GM21576 (cell line): ENCODE data around the gene PI4KA.
"Not testable (repeated sequence)": the region's sequence is repeated elsewhere in the genome, so short reads cannot be mapped to it uniquely, and the experiment has no call there.

ENCODE experiments used
- ATAC-seq: cut with Tn5 transposase; IDR thresholded peaks from one replicate; pipeline ENCODE4 v1.9.1; 2021; ENCODE audit warnings: mild to moderate bottlenecking, moderate library complexity; ENCODE audit not compliant: unreplicated experiment

PI4KA gene

DNA sequence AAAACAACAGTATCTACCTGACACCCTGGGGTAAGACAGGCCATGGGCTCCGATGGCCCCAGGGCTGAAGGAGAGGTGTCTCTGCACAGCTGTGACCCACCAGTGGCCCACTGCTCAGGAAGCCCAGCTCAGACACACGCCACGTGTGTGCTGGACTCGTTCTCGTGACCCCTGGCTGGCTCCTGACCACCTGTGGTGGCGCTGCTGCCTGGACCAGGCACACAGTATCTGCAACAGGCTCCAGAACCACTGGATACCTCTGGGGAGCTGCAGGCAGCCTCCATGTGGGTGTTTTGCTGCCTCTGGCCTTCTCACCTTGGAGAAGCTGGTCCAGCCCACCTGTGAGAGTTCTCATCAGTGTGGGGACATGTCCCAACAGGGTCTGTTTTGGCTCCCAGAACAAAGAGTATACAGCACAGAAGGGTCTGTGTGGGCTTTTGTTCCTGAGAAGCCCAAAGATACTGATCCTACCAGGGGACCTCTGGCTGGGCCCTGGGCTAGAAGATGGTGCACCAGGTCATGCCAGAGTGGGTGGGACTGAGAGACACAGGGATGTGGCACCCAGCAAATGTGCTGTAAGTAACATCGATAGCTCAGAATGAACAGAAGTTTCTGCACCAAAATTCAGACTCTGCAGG is 106.4 kb downstream of the PI4KA start:
- no peak for ATAC-seq

DNA sequence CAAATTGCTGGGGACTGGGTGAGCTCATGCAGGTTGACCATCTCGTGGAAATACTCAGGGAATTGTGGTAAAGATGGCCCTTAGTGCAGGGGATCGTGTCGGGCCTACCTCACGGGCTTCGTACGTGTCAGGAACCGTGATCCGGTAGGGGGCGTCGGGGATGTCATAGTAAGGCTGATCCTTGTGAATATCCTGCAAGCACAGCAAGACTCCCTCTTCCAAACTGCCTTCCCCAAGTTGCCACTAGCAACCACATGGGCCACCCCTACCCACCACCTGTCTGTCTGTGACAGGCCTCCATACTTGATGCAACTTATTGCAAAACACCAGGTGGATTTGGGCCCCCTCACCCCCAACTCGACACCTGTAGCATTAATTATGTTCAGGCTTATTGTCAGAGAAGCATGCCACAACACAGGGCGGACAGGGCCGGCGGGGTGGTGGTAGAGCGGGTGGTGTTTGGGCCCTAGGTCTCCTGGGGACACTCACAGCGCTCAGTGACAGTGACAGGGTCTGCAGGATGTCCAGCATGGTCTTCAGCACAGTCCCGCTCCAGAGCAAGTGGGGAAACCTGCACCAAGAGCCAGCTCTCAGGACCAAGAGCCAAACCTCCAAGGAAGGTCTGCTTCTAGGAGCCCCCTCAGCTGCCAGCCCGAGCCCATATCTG is 107.3 kb downstream of the PI4KA start:
- ATAC-seq = no peak

DNA sequence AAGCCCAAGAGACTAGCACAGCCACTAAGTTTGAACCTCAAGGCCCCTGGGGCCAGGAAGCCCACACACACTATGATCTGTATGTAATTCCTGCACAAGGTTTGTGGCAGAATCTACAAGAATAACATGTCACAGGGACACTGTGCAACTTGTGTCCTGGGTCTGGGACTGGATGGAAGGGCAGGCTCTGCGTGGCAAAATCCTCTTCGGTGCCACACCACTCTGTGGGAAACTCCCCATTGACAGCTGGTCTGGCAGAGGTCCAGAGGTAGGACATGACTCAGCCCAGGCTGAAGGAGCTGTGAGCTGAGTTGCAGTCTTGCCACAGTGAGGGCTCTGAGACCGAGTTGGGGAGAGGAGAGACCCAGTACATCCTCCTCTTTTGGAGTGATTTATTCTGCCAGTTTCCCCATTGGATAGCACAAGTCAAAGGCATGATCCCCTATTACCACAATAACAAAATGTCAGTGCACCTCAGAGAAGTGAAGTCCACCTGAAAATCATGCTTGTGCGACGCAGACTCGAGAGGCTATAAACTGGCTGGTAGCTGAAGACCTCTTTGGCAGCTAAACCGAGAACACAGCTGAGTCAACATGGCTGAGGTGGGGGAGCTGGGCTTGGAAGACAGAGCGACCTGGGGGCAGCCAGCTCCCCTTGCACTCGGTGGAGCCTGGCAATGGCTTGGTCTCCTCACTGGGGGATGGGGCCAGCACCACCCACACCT is 108.0 kb downstream of the PI4KA start:
- no peak for ATAC-seq

DNA sequence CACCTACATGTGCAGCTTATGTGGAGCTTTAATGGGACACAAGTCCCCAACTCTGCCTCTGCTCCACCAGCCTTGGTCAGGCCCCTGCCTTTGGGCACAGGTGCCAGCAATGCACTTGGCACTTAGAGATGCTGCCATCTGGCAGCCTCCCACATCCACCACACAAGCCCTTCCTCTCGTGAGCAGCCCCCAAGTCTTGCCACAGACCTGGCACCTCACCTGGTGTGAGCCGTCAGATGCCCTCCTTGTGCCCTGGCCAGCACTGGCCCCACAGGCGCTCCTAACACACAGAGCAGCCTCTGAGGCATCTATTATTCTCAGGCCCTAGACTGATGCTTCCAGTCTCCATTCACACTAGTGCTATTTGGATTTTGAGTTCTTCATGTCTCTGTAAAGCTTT is 109.2 kb downstream of the PI4KA start:
- peak; percentile 4 for ATAC-seq

DNA sequence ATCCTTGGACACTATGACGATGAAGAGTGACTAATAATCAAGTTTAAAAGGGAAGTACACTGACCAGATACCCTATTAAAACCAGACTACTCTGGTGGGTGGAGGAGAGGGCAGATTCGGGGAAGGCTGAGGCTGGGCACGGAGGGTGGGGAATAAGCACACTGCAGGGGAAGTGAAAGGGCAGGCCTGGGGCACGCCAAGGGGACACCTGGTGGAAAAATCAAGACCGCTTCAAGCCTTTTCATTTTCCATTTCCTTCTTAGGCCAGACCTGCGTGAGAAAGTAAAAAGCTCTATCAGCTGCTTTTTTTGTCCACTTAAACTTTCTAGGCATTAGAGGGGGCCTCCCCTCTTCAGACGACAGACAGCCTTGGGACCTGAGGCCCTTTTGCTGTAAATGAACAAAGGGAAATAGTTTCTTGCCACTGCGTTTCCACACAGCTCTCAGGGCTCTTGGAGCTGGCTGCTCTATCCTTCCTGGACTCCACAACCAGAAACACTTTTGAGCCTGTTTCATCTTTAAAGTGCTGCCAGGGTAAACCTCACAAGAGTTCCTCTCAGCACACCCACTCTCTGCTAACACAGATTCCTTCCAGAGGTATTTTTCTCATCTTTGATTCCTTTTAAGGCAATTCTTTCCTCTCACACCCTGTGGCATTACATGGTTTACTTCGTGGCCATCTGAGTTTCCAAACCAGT is 109.7 kb downstream of the PI4KA start:
- ATAC-seq = peak; percentile 58

DNA sequence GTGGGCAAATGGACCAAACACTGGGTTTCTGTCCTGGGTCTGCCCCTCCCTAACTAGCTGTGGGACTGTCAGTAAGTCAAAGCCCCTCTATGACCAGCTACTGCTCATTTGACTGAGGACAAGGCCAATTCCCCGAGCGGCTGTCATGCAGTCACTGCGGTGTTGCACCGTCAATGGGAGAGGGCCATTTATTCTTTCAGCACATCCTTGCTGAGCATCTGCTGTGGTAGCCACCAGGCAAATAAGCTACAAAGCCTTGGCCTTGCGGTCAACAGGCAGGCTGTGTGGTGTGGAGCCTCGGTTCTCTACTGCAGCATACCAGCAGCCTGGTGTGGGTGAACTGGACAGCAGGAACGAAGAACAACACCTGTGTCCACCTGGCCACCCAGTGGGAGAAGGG is 110.5 kb downstream of the PI4KA start:
- ATAC-seq = no peak

DNA sequence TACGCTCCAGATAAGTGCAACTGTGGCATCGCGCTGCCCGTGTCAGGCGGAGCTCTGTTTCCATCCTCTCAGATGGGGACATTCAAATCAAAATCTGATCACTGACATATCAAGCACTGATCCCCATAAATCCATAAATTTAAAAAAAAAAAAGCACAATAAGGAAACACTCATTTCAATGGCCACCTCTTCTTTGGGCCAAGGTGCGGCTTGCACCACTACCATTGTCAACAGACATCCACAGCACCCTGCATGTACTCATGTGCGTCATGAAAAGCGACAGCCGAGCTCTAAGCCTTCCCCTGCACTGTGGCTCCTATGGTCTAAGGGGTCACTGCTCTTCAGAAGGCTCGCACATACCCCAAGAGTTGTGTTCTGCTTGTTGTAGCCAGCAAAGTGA is 111.4 kb downstream of the PI4KA start:
- no peak for ATAC-seq

DNA sequence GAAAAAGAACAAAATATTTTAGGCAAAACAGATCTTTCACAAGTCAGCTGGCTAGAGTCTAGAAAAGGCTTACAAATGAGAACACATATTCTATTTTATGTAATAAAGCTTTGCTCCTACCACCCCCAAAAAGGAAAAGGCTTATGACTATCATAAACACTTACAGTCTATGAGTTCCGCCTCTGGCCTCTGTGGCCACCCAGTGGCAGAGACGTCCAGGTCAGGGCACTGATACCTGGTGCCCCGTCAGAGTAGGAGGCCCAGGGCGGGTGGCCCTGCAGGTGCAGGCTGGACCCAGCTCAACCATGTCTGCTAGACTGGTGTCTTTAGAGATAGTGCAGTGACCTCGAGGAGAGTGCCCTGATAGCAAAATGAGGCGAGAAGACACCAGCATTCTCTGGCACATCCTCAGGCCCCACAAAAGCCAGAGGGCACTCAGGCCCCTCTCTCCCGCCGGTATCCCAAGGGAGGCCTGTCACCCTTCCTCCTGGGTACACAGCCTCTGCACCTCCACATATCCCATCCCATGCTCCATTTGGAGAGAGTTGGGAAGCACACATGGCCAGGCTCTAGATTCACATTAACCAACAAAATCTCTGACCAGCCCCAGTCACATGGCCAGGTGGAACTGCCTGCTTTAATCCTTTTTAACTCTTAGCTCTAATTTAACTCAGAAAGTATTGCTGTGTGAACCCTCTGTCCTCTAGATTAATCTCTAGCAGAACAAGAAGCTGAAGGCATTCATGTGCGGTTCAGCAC is 112.0 kb downstream of the PI4KA start:
- no peak for ATAC-seq

DNA sequence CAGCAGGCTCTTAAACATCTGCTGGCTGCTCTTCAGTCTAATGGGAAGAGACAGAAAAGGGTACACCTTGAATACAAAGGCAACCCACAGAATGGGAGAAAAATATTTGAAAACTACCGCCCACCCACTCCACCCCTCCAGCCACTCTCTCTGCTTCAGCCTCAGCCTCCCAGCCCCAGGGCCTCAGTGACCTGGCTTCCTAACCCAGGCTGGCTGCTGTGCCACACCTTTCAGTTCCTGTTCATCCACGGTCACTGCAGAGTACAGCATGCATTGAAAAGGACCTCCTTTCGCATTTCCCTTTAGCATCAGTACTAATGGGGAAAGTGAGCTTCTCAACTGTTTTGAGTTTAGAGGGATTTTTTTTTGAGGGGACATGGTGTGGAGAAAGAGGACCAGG is 113.5 kb downstream of the PI4KA start:
- no peak for ATAC-seq

DNA sequence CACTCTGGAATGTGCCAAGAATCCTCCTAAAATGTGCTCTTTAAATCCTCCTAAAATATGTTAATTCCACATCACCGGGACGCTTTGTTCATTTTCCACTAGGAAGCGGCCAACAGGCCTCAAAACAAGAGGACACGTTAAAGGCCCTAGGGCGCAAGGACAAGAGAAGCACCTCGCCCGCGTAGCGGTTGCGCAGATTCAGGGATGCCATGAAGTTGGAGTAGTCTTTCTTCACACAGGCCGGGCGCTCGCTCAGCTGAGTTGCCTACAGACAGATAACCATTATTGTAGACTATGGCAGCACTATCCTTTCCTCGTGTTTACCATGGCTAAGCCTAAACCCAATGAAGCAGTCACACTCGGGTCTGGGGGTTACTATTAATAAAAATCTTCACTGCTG is 114.2 kb downstream of the PI4KA start:
- no peak for ATAC-seq

DNA sequence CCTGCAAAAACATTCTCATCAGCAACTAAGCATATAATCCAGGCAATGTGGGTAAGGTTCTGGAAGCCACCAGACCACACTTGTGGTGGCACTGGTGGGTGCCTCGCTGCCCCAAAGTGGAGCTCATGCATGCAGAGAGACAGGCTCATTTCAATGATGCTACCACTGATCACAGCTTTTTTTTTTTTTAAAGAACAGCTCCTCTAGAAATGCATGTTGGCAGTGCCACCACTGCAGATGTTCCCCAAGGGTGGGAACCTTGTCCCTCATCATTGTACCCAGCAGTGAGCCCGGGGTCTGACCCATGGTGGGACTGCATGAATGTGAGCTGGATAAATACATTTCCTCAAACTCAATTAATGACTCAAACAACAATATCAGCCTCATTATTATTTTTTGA is 115.8 kb downstream of the PI4KA start:
- no peak for ATAC-seq

DNA sequence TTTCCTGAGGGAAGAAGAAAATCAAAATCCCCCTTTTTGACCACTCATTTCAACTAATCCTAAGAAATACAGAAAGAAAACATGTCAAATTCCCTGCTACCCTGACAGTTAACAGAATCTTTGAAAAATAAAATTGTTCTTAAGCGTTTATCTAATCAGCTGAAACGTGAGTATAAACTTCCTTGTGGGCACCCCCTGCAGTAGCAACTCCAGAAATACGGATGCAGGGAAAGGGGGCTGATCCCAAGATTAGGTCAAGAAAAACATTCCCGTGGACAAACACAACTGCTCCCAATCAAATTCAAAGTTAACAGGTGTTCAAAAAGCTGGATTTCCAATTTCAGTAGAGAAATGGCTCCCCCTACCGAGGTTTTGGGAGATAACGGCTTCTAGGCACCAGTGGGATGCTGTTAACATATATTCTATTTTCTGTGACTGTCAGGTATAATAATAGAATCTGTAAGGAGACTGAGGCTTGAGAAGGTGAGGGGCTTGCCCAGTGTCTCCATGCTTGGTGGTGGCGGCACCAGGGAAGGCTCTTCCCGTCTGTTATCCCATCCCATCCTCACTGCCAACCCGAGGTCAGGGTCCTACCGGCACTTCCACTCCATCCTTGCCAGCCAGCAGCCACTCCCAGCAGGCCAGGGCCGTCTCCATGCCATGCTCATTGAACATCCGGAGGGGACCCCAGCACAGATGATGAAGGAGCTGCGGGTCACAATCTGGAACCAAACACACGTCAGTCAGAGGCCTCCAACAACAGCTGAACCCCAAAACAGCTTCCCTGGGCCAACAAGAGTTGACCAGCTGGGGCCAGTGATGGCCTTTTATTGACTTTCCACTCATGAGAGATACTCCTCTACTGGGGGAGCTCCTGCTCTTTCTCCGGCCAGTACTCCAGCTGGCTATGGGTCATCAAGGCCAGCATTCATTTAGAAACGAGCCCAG is 116.7 kb downstream of the PI4KA start:
- ATAC-seq = no peak

DNA sequence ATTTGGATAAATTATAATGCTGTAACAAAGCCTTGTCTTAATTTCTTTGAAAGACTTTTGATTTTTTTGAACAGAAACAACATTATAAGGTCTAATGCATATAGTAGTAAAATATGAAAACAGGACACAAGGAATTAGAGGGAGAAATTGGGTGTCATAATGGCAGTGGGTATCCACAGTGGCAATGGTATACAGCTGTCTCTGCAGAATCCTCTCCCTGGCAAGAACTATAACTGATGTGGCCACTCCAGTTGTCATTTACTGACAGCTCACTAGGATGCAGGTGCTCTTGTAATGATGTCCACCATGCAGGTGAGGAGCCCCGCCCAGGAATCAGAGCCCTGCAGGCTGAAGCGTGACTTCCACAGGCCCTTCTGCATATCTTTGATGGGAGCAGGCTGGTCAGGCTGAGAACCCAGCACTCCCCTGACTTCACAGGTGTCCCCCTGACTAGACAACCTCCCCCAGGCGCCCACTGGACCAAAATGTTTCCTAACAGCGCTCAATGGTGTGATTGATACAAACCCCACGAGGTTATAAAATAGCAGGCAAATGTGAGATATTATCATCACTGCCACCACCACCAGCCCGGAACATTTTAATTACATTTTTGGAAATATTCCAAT is 117.5 kb downstream of the PI4KA start:
- no peak for ATAC-seq

DNA sequence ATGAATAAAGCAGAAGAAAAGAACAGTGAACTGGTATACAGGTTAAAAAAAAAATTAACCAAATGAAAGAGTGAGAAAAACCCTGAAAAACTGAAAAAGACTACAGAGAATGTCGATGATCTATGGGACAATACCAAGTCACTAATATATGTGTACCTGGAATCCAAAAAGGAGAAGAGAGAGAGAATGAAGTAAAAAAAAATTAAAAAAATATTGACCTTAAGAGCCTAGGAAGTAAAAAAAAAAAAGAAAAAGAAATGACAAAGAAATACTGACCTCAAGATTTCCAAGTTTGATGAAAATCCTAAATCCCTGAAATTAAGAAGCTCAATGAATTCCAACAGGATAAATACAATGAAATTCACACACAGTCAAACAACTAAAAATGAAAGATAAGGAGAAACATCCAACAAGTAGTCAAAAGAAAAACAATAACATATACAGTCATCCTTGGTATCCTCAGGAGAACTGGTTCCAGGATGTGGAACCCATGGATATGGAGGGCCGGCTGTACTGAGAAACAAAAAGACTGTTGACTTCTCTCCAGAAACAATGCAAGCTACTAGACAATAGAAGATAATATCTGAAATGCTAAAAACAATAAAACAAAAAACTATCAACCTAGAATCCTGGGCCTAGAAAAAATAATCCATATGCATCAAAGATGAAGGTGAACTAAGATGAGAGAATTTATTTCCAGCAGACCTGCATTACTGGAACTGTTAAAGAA is 118.2 kb downstream of the PI4KA start:
- no peak for ATAC-seq

DNA sequence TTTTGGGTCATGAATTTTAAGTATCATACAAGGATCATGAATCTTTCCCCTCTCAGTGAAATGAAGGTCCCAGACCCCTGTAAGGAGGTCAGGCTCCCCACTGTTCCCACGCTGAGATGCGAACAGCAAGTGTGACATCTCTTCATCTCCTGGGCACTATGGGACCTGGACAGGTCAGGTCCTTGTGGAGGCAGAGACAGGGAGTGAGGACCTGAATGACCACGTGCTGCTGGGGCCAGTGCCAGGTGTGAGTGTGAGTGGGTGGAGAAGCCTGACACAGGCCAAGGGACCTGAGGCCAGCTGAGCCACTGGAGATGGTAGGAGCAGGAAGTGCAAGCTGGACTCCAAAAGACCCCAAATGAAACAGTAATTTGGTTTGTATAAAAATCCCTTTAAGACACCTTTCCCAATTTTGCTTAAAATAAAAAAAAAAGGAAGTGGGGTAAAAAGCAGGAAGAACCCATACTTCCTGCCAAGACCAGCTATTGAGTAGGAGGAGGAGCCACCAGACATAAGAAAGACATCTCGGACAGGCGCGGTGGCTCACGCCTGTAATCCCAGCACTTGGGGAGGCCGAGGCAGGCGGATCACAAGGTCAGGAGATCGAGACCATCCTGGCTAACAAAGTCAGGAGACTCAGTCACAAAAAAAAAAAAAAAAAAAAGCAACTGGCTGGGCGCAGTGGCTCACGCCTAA is 120.1 kb downstream of the PI4KA start:
- no peak for ATAC-seq

DNA sequence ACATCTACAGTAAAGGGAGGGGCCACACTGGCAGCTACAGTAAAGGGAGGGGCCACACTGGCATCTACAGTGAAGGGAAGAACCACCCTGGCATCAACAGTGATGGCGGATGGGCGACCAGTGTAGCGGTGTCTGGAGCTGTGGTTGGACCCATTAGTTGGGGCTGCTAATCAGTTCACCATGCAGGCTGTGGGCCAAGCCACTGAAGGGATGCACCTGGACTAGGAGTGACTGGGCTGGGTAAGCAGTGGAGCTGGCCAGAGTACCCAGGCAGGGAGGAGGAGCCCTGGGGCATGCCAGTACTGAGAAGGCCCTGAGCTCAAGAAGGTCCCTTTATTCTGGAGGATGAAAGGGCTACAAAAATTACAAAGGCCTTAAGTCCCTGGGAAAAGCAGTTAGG is 121.7 kb downstream of the PI4KA start:
- not testable (repeated sequence) for ATAC-seq

DNA sequence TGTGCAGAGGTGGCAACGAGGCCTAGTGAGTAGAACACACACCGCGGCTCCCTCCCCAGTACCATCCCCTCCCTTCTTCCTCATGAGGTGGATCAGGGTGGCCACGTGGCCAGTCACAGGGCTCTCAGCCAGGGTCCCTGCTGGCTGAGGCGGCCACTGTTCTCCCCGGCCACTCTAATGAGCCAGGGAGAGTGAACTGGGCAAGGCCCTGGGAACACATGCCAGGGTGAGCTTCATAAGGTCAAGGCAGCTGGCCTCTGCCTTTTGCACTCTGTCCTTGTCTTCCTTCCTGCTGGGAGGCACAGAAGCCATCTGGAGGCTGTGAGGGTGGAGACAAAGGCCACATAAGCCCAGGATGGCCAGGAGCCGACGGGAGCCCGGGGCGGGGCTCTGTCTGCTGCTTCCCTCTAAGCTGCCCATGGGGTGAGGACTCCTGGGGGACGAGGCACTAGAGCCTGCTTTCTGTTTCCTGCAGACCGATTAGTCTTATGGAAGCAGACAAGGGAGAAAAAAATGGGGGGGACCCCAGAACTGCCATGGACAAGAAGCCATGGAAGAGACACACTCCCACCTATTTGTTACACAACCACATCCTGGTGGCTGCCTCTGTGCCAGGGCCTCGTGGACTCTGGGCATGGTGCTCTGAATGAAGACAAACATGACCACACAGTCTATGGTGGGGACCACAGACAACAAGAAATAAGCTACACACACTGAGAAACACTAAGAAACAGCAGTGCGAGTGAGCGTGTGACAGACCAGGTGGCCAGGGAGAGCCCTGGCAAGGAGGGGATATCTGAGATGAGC is 123.1 kb downstream of the PI4KA start:
- not testable (repeated sequence) for ATAC-seq
